SK-N-SH (cell line): ENCODE results near the gene SCNM1. TPM values are rescaled to one million over a fixed set of nuclear protein-coding genes. Genes with fewer than 3 reads are reported as not detected.

Experiments used
- CTCF ChIA-PET: fragments of 300-600, 350-600 bp; formaldehyde crosslinking; extraction: SDS; loops from one replicate; lab custom pipeline; 2021; lab: Yijun Ruan, JAX
- POLR2A ChIA-PET: fragments of 350-600 bp; sonication (Branson Sonifier 250); formaldehyde crosslinking; extraction: SDS; loops from one replicate; lab custom pipeline; 2020; ENCODE audit warnings: antibody characterized with exemption, inconsistent platforms; lab: Yijun Ruan, JAX
- DNase-seq: peaks from one replicate; pipeline ENCODE4 v3.0.0; 2012
- H2AFZ ChIP-seq: fragments of 200-600 bp; sonication (generic); 2 replicates; pipeline ENCODE4 v1.8.1; 2016; ENCODE audit warnings: antibody characterized with exemption, mild to moderate bottlenecking, low read depth
- H3F3A ChIP-seq: fragments of 200-600 bp; sonication (generic); replicated peaks from 2 replicates; pipeline ENCODE3; 2016; ENCODE audit warnings: antibody characterized with exemption, mild to moderate bottlenecking; ENCODE audit not compliant: insufficient read depth
- H3K27ac ChIP-seq, 2 experiments: fragments of 200-500 bp in 1 of 2; fragments of 200-600 bp in 1 of 2; sonication (Bioruptor generic) in 1 of 2; sonication (generic), shearing (Covaris generic) in 1 of 2; 2 replicates each; pipeline versions ENCODE4 v1.5.1 to v1.6.1; 2014 to 2016; ENCODE audit warnings: low read depth in 2 of 2, inconsistent platforms in 1 of 2, low read length in 1 of 2, mild to moderate bottlenecking in 1 of 2, mixed read lengths in 1 of 2
- H3K27me3 ChIP-seq: fragments of 200-600 bp; sonication (generic), shearing (Covaris generic); 2 replicates; pipeline ENCODE4 v1.6.1; 2016; ENCODE audit warnings: mixed run types; ENCODE audit not compliant: insufficient read depth
- H3K36me3 ChIP-seq, 2 experiments: fragments of 200-500 bp in 1 of 2; fragments of 200-600 bp in 1 of 2; sonication (Bioruptor generic) in 1 of 2; sonication (generic) in 1 of 2; replicated peaks in 1 of 2; 2 replicates each; pipeline versions ENCODE3 to v1.5.1; 2014 to 2016; ENCODE audit warnings: low read length in 1 of 2, mild to moderate bottlenecking in 1 of 2; ENCODE audit not compliant: insufficient read depth in 2 of 2, control insufficient read depth in 1 of 2
- H3K4me1 ChIP-seq, 2 experiments: fragments of 200-500 bp in 1 of 2; fragments of 200-600 bp in 1 of 2; sonication (Bioruptor generic) in 1 of 2; sonication (generic), shearing (Covaris generic) in 1 of 2; 2 replicates each; pipeline versions ENCODE4 v1.5.1 to v1.6.1; 2014 to 2016; ENCODE audit warnings: low read depth in 1 of 2, low read length in 1 of 2, mixed run types in 1 of 2; ENCODE audit not compliant: insufficient read depth in 2 of 2, control insufficient read depth in 1 of 2
- H3K4me2 ChIP-seq: fragments of 200-600 bp; sonication (generic), shearing (Covaris generic); 2 replicates; pipeline ENCODE4 v1.6.1; 2017; ENCODE audit warnings: mixed run types
- H3K4me3 ChIP-seq, 2 experiments: fragments of 200-500 bp in 1 of 2; fragments of 200-600 bp in 1 of 2; sonication (Bioruptor generic) in 1 of 2; sonication (generic), shearing (Covaris generic) in 1 of 2; 2 replicates each; pipeline versions ENCODE4 v1.5.1 to v1.8.1; 2014 to 2016; ENCODE audit warnings: low read depth in 2 of 2, inconsistent platforms in 1 of 2, low read length in 1 of 2, mild to moderate bottlenecking in 1 of 2, mixed read lengths in 1 of 2, moderate library complexity in 1 of 2
- H3K79me2 ChIP-seq: fragments of 200-600 bp; sonication (generic); 2 replicates; pipeline ENCODE4 v1.8.1; 2017; ENCODE audit warnings: mild to moderate bottlenecking; ENCODE audit not compliant: insufficient read depth
- H3K9ac ChIP-seq: fragments of 200-600 bp; sonication (generic); 2 replicates; pipeline ENCODE4 v1.6.1; 2017; ENCODE audit warnings: mixed run types
- H3K9me2 ChIP-seq: fragments of 200-600 bp; sonication (generic); 2 replicates; pipeline ENCODE4 v1.6.1; 2017; ENCODE audit warnings: mixed run types
- H3K9me3 ChIP-seq: fragments of 200-600 bp; sonication (generic); 2 replicates; pipeline ENCODE4 v1.6.1; 2017; ENCODE audit warnings: mixed run types, mild to moderate bottlenecking, moderate library complexity
- H4K20me1 ChIP-seq: fragments of 200-600 bp; sonication (generic); 2 replicates; pipeline ENCODE4 v1.6.1; 2017; ENCODE audit warnings: mild to moderate bottlenecking, mixed run types; ENCODE audit not compliant: insufficient read depth
- EZH2phosphoT487 ChIP-seq: fragments of 200-600 bp; sonication (generic); IDR thresholded peaks from 2 replicates; pipeline ENCODE4 v1.6.1; 2017; ENCODE audit warnings: low read depth, mixed run types, mild to moderate bottlenecking, antibody characterized with exemption, moderate library complexity, borderline replicate concordance
- FOSL2 ChIP-seq: IDR thresholded peaks from 2 replicates; pipeline ENCODE4 v1.4.0; 2012; ENCODE audit warnings: low read depth, mild to moderate bottlenecking, moderate library complexity, borderline replicate concordance
- RAD21 ChIP-seq: IDR thresholded peaks from 2 replicates; pipeline ENCODE4 v1.6.1; 2012; ENCODE audit warnings: mild to moderate bottlenecking, low read length
- RXRA ChIP-seq: IDR thresholded peaks from 2 replicates; pipeline ENCODE4 v1.4.0; 2012; ENCODE audit warnings: low read depth, mild to moderate bottlenecking, borderline replicate concordance
- TCF12 ChIP-seq: IDR thresholded peaks from 2 replicates; pipeline ENCODE4 v1.4.0; 2012
- WGBS: methylation state at CpG from one replicate; pipeline ENCODE4 v1.1.6; 2017; ENCODE audit warnings: low lambda C conversion rate; 5-methylcytosine and 5-hydroxymethylcytosine counted together
- polyA plus RNA-seq, 3 experiments: library from polyadenylated mRNA; depleted of rRNA; stranded (reverse); fragments of >200 nt; gene quantifications; 2 replicates each; pipeline ENCODE4 v1.2.3, GENCODE V29; 2012
- TF ChIP-seq, protein P1 (sequence below): IDR thresholded peaks from 2 replicates; pipeline ENCODE4 v1.6.1; 2012; ENCODE audit warnings: mild to moderate bottlenecking, low read depth, low read length, moderate library complexity
- TF ChIP-seq, protein P2 (sequence below): fragments of 150-350 bp; IDR thresholded peaks from 2 replicates; pipeline ENCODE4 v1.6.1; 2016; ENCODE audit warnings: mild to moderate bottlenecking, low read depth, low read length
- TF ChIP-seq, protein P3 (sequence below): fragments of 200-600 bp; sonication (generic); IDR thresholded peaks from 2 replicates; pipeline ENCODE4 v1.6.1; 2017; ENCODE audit warnings: antibody characterized with exemption, mild to moderate bottlenecking, moderate library complexity
- TF ChIP-seq, protein P4 (sequence below): IDR thresholded peaks from 2 replicates; pipeline ENCODE4; 2012

Gene SCNM1
- polyA plus RNA-seq, 1 of the 3 experiments (the other 2 are of a cell fraction): 27.8 TPM

DNA sequence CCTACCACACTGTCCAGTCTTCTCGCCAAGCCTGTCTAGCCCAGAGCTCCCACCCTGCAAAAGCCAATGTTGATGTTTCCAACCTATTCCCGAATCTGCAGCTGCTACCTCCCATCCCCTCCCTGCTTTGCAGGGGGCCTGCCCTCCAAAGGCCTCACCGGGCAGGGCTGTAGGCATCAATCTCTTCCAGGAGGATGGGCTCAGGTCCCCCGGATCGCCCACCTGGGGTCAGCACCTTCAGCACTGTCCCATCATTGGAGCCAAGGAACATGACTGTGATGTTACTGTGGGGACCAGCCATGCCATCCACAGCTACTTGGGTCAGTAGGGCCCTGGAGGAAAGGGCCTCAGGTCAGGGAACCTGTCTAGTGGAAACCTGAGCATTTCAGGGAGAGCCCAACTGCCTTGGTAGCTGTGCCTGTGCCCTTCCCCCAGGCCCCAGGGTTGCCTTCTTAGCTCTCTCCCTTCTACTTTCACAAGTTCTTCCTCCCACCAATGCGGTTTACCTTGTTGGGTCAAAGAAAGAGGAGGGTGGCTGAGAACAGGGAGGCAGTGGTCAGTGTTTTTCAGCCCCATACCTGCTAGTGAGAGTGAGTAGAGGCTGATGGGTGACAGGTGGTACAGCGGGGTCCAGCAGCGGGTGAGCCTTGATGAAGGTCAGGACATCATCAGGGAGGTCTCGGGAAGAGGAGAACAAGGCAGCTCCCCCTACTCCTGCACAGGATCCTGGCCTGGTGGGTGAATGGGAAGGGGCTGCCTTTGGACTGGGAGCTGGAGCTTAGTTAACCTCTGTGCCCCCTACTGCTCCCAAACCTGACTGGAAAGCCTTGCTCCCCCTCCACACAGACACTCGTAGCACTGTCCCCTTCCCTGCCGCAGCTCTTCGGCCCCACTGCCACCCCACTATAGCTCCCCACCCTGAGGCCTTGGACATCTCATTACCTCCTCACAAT is 30.2 kb upstream of the SCNM1 start (continued):
- TF ChIP-seq, protein P1, sequence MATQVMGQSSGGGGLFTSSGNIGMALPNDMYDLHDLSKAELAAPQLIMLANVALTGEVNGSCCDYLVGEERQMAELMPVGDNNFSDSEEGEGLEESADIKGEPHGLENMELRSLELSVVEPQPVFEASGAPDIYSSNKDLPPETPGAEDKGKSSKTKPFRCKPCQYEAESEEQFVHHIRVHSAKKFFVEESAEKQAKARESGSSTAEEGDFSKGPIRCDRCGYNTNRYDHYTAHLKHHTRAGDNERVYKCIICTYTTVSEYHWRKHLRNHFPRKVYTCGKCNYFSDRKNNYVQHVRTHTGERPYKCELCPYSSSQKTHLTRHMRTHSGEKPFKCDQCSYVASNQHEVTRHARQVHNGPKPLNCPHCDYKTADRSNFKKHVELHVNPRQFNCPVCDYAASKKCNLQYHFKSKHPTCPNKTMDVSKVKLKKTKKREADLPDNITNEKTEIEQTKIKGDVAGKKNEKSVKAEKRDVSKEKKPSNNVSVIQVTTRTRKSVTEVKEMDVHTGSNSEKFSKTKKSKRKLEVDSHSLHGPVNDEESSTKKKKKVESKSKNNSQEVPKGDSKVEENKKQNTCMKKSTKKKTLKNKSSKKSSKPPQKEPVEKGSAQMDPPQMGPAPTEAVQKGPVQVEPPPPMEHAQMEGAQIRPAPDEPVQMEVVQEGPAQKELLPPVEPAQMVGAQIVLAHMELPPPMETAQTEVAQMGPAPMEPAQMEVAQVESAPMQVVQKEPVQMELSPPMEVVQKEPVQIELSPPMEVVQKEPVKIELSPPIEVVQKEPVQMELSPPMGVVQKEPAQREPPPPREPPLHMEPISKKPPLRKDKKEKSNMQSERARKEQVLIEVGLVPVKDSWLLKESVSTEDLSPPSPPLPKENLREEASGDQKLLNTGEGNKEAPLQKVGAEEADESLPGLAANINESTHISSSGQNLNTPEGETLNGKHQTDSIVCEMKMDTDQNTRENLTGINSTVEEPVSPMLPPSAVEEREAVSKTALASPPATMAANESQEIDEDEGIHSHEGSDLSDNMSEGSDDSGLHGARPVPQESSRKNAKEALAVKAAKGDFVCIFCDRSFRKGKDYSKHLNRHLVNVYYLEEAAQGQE: no peak
- TF ChIP-seq, protein P2, sequence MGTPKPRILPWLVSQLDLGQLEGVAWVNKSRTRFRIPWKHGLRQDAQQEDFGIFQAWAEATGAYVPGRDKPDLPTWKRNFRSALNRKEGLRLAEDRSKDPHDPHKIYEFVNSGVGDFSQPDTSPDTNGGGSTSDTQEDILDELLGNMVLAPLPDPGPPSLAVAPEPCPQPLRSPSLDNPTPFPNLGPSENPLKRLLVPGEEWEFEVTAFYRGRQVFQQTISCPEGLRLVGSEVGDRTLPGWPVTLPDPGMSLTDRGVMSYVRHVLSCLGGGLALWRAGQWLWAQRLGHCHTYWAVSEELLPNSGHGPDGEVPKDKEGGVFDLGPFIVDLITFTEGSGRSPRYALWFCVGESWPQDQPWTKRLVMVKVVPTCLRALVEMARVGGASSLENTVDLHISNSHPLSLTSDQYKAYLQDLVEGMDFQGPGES: no peak
- TF ChIP-seq RXRA (no peak), TCF12 (no peak), EZH2phosphoT487 (no peak)
- TF ChIP-seq, protein P3, sequence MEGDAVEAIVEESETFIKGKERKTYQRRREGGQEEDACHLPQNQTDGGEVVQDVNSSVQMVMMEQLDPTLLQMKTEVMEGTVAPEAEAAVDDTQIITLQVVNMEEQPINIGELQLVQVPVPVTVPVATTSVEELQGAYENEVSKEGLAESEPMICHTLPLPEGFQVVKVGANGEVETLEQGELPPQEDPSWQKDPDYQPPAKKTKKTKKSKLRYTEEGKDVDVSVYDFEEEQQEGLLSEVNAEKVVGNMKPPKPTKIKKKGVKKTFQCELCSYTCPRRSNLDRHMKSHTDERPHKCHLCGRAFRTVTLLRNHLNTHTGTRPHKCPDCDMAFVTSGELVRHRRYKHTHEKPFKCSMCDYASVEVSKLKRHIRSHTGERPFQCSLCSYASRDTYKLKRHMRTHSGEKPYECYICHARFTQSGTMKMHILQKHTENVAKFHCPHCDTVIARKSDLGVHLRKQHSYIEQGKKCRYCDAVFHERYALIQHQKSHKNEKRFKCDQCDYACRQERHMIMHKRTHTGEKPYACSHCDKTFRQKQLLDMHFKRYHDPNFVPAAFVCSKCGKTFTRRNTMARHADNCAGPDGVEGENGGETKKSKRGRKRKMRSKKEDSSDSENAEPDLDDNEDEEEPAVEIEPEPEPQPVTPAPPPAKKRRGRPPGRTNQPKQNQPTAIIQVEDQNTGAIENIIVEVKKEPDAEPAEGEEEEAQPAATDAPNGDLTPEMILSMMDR: no peak

DNA sequence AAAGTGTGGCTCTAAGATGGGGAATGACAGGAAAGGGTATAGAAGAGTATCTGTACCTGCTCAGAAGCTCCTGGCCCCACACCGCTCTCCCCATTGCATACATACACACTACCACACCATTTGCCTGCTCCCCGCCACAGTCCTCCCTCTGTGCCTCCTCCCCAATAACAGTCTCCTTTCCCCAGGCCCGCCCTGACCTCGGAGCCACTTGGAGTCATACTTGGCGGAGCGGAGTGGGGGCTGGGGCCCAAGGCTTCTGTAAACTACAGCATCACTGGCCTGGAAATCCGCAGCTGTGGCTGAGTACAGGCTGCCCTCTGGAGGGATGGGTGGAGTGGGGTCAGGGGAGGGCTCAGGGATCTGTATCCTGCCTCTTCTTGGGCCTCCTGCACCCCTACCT is 28.2 kb upstream of the SCNM1 start:
- DNase-seq: no peak
- Histone ChIP-seq H3K4me1 (no peaks in the 10 kb centered on the region), H2AFZ (no peak overlapping the region), H3K4me2 (no peak overlapping the region), H3K36me3 (no peaks in the 10 kb centered on the region), H3K79me2 (no peaks in the 10 kb centered on the region), H3K9me2 (no peaks in the 10 kb centered on the region), H3K27ac (no peak overlapping the region), H3K9ac (no peak overlapping the region), H4K20me1 (no peaks in the 10 kb centered on the region), H3K4me3 (no peak overlapping the region), H3F3A (no peaks in the 10 kb centered on the region), H3K9me3 (no peaks in the 10 kb centered on the region), H3K27me3 (no peaks in the 10 kb centered on the region)
- ChIA-PET POLR2A (no interaction called here), CTCF (no interaction called here)
- TF ChIP-seq, protein P4, sequence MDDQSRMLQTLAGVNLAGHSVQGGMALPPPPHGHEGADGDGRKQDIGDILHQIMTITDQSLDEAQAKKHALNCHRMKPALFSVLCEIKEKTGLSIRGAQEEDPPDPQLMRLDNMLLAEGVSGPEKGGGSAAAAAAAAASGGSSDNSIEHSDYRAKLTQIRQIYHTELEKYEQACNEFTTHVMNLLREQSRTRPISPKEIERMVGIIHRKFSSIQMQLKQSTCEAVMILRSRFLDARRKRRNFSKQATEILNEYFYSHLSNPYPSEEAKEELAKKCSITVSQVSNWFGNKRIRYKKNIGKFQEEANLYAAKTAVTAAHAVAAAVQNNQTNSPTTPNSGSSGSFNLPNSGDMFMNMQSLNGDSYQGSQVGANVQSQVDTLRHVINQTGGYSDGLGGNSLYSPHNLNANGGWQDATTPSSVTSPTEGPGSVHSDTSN: no peak
- TF ChIP-seq RAD21 (no peak), EZH2phosphoT487 (no peak), FOSL2 (no peak)
- 88% methylated on average over 7 of the region's 7 CpGs for WGBS
